Body of pancreas (tissue), 4 donors: ENCODE measurements around the gene MFRP.

Experiments
- POLR2A ChIP-seq, 3 donors: fragments of 450-650 bp; IDR thresholded peaks; one replicate each; pipeline ENCODE4 v1.6.1; 2016; ENCODE audit warnings: antibody characterized with exemption in 3 of 3, mild to moderate bottlenecking in 2 of 3
- TF ChIP-seq, protein P1 (sequence below), 7 experiments: fragments of 450-650 bp in 4 of 7; fragments of 200-600 bp in 3 of 7; sonication (generic) in 3 of 7; IDR thresholded peaks; one replicate each; pipeline ENCODE4 v1.5.1; 2016 to 2019; ENCODE audit warnings: antibody characterized with exemption in 7 of 7

GRCh38 chr11:119339589-119340334, 6.7 kb downstream of the MFRP start:
- TF ChIP-seq POLR2A (IDR thresholded peaks at IDR 0.05) = peak in 1 of 3 donors; percentile 7
- TF ChIP-seq, protein P1, sequence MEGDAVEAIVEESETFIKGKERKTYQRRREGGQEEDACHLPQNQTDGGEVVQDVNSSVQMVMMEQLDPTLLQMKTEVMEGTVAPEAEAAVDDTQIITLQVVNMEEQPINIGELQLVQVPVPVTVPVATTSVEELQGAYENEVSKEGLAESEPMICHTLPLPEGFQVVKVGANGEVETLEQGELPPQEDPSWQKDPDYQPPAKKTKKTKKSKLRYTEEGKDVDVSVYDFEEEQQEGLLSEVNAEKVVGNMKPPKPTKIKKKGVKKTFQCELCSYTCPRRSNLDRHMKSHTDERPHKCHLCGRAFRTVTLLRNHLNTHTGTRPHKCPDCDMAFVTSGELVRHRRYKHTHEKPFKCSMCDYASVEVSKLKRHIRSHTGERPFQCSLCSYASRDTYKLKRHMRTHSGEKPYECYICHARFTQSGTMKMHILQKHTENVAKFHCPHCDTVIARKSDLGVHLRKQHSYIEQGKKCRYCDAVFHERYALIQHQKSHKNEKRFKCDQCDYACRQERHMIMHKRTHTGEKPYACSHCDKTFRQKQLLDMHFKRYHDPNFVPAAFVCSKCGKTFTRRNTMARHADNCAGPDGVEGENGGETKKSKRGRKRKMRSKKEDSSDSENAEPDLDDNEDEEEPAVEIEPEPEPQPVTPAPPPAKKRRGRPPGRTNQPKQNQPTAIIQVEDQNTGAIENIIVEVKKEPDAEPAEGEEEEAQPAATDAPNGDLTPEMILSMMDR (IDR thresholded peaks at IDR 0.05) = peak; percentile 73 to 92 (median 82)
